Loucy (cell line): ENCODE measurements around the gene SHROOM3.

Source experiments
- H2AFZ ChIP-seq: fragments of 200-600 bp; sonication (generic); 2 replicates; pipeline ENCODE4 v1.6.0; 2016; ENCODE audit warnings: antibody characterized with exemption, mild to moderate bottlenecking, low read length, moderate library complexity
- H3F3A ChIP-seq: fragments of 200-600 bp; 2 replicates; pipeline ENCODE4 v1.6.0; 2016; ENCODE audit warnings: antibody characterized with exemption, low read depth, mild to moderate bottlenecking
- H3K27me3 ChIP-seq: fragments of 200-600 bp; sonication (generic); 2 replicates; pipeline ENCODE4 v1.6.1; 2014; ENCODE audit warnings: low read length, mild to moderate bottlenecking; ENCODE audit not compliant: insufficient read depth, poor library complexity, severe bottlenecking
- H3K36me3 ChIP-seq: fragments of 200-600 bp; sonication (generic); 2 replicates; pipeline ENCODE4 v1.6.1; 2016; ENCODE audit warnings: low read length; ENCODE audit not compliant: insufficient read depth
- H3K4me1 ChIP-seq: fragments of 200-600 bp; sonication (generic); 2 replicates; pipeline ENCODE4 v1.5.1; 2014; ENCODE audit warnings: low read length, mild to moderate bottlenecking; ENCODE audit not compliant: insufficient read depth, poor library complexity, severe bottlenecking
- H3K4me2 ChIP-seq: fragments of 200-600 bp; sonication (generic); 2 replicates; pipeline ENCODE4 v1.6.0; 2014; ENCODE audit warnings: antibody characterized with exemption, low read length, low read depth, mild to moderate bottlenecking; ENCODE audit not compliant: poor library complexity, severe bottlenecking
- H3K4me3 ChIP-seq: fragments of 200-600 bp; sonication (generic); 2 replicates; pipeline ENCODE4 v1.5.1; 2014; ENCODE audit warnings: low read length, mild to moderate bottlenecking, mixed read lengths; ENCODE audit not compliant: poor library complexity, severe bottlenecking
- H3K79me2 ChIP-seq: fragments of 200-600 bp; sonication (generic); 2 replicates; pipeline ENCODE4 v1.6.1; 2014; ENCODE audit warnings: low read length; ENCODE audit not compliant: insufficient read depth
- H3K9ac ChIP-seq: fragments of 200-600 bp; sonication (generic); 2 replicates; pipeline ENCODE4 v1.6.0; 2014; ENCODE audit warnings: mild to moderate bottlenecking, low read depth, low read length, moderate library complexity; ENCODE audit not compliant: poor library complexity, severe bottlenecking
- H3K9me2 ChIP-seq: fragments of 200-600 bp; sonication (generic); replicated peaks from 2 replicates; pipeline ENCODE4 v1.6.1; 2016; ENCODE audit warnings: low read depth, low read length, mixed read lengths
- H3K9me3 ChIP-seq: fragments of 200-600 bp; sonication (generic); 2 replicates; pipeline ENCODE4 v1.6.1; 2014; ENCODE audit warnings: mild to moderate bottlenecking, antibody characterized with exemption, low read length, low read depth; ENCODE audit not compliant: insufficient read depth
- H4K20me1 ChIP-seq: fragments of 200-600 bp; sonication (generic); 2 replicates; pipeline ENCODE4 v1.6.0; 2014; ENCODE audit warnings: antibody characterized with exemption, low read length, mild to moderate bottlenecking; ENCODE audit not compliant: insufficient read depth, poor library complexity, severe bottlenecking
- EZH2phosphoT487 ChIP-seq: fragments of 200-600 bp; IDR thresholded peaks from 2 replicates; pipeline ENCODE4 v1.6.1; 2018; ENCODE audit warnings: antibody characterized with exemption, mild to moderate bottlenecking, moderate library complexity, borderline replicate concordance
- TF ChIP-seq, protein P1 (sequence below): fragments of 200-600 bp; sonication (generic); conservative IDR thresholded peaks from 2 replicates; pipeline ENCODE4 v1.5.1; 2014; ENCODE audit warnings: mild to moderate bottlenecking, antibody characterized with exemption, low read length

The SHROOM3 gene

DNA sequence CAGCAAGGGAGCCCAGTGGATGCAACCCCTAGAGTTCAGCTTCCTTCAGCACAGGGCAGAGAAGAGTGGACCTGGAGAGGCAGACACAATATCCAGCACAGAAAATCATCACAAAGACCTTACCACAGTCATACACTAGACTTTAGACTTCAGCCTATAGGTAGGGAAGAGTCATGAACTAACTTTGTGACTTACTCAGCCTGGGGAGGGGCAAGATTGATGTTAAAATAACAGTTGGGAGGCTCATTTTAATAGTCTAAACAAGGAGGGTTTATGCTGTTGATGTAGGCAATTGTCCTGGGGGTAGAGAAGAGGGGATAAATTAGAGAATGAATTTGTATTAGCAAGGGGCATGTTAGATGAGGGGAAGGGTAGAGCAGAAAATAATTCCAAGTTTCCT is 338.7 kb downstream of the SHROOM3 start:
- H3K36me3 ChIP-seq: no peaks in the 10 kb centered on the region
- H4K20me1 ChIP-seq: no peaks in the 10 kb centered on the region
- no peak overlapping the region for H3K4me3 ChIP-seq
- no peaks in the 10 kb centered on the region for H3K9me3 ChIP-seq
- H3K27me3 ChIP-seq: no peaks in the 10 kb centered on the region
- H3K9me2 ChIP-seq: no peaks in the 10 kb centered on the region
- TF ChIP-seq, protein P1, sequence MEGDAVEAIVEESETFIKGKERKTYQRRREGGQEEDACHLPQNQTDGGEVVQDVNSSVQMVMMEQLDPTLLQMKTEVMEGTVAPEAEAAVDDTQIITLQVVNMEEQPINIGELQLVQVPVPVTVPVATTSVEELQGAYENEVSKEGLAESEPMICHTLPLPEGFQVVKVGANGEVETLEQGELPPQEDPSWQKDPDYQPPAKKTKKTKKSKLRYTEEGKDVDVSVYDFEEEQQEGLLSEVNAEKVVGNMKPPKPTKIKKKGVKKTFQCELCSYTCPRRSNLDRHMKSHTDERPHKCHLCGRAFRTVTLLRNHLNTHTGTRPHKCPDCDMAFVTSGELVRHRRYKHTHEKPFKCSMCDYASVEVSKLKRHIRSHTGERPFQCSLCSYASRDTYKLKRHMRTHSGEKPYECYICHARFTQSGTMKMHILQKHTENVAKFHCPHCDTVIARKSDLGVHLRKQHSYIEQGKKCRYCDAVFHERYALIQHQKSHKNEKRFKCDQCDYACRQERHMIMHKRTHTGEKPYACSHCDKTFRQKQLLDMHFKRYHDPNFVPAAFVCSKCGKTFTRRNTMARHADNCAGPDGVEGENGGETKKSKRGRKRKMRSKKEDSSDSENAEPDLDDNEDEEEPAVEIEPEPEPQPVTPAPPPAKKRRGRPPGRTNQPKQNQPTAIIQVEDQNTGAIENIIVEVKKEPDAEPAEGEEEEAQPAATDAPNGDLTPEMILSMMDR: no peak
- TF ChIP-seq EZH2phosphoT487: no peak
- peaks cover 18% of the 10 kb centered on the region for H3K4me1 ChIP-seq
- no peaks in the 10 kb centered on the region for H3K79me2 ChIP-seq
- no peak overlapping the region for H3K9ac ChIP-seq
- H2AFZ ChIP-seq: peak overlapping the region; percentile 13
- H3F3A ChIP-seq: no peaks in the 10 kb centered on the region
- H3K4me2 ChIP-seq: no peak overlapping the region

DNA sequence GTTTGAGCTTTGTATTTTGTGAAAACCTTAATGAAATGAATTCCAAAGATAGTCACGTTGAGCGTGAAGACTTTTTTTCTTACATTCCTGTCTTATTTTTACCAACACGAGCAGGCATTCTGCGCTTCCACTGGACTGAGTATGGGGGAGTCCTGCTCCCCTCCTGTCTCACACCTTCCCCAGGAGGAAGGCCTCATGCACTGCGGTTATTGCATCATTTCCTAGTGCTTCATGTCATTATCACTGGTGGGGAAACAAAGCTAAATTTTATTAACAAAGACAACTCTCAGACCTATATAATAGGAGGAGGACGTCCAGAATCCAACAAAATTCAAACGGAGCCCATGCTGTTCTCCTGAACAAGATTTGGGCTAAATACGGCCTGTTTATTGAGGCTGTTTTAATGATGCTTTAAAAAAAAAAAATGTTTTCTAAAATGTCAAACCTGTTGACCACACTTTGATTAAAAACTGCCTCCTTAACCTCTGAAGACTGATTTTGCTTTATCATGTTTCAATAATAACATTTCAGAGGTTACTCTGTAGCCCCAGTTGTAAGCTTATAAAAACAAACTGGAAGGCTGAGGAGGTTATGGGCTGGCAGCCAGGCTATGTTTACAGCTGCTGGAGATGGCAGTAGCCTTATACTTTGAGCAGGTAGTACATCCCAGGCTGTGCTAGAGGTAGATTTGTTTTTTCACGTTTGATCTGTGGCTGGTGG is 344.9 kb downstream of the SHROOM3 start:
- H3K27me3 ChIP-seq: no peaks in the 10 kb centered on the region
- no peaks in the 10 kb centered on the region for H4K20me1 ChIP-seq
- TF ChIP-seq EZH2phosphoT487: no peak
- TF ChIP-seq, protein P1: no peak
- H3K4me2 ChIP-seq: no peak overlapping the region
- no peaks in the 10 kb centered on the region for H3K36me3 ChIP-seq
- no peaks in the 10 kb centered on the region for H3F3A ChIP-seq
- H3K9me3 ChIP-seq: no peaks in the 10 kb centered on the region
- H3K4me3 ChIP-seq: no peak overlapping the region
- peak overlapping the region; percentile 10 for H3K9ac ChIP-seq
- H3K79me2 ChIP-seq: no peaks in the 10 kb centered on the region
- peaks cover 8% of the 10 kb centered on the region for H3K4me1 ChIP-seq
- no peaks in the 10 kb centered on the region for H3K9me2 ChIP-seq
- peak overlapping the region; percentile 68 for H2AFZ ChIP-seq

DNA sequence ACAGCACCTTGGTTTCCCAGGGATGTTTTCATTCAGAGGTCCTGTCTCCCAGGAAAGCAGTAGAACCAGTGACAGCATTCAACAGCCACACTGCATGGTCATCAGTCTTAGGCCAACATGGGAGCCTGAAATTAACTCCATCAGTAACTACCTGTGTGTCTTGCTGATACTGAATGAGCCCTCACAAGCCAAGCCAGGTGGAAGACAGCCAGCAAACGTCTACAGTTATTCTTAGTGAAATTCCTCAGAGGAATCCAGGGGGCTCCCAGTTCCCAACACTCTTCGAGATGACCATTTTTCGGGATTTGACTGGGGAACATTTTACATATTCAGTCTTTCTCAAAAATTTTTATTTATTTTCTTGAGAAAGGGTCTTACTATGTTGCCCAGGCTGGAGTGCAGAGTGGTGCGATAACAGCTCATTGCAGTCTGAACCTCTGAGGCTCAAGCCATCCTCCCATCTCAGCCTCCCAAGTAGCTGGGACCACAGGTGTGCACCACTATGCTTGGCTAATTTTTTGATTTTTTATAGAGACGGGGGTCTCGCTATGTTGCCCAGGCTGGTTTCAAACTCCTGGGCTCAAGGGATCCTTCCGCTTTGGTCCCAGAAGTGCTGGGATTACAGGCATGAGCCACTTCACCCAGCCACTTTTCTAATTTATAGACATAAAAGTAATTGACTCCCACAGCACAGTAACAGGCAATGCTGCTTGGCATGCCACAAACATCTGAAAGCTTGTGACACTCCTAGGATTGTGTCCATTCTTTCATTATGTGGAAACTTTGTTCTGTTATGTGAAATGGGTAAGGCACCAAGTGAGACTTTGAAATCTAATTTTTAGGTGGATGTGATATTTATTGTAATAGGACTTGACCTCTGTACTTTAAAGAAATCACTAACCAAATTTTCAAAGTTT is 346.0 kb downstream of the SHROOM3 start:
- Histone ChIP-seq H3K9ac (no peak overlapping the region), H3K4me1 (peaks cover 8% of the 10 kb centered on the region), H3F3A (no peaks in the 10 kb centered on the region), H3K4me2 (no peak overlapping the region), H3K4me3 (no peak overlapping the region), H3K9me3 (no peaks in the 10 kb centered on the region), H4K20me1 (no peaks in the 10 kb centered on the region), H2AFZ (no peak overlapping the region), H3K9me2 (no peaks in the 10 kb centered on the region), H3K27me3 (no peaks in the 10 kb centered on the region), H3K36me3 (no peaks in the 10 kb centered on the region), H3K79me2 (no peaks in the 10 kb centered on the region)
- TF ChIP-seq, protein P1: no peak
- TF ChIP-seq EZH2phosphoT487: no peak
